ELR (cell line): Measurements from ENCODE around the gene TRPC1.

Experiments used
- DNase-seq: peaks from one replicate; pipeline ENCODE4 v3.0.0-alpha.2; 2015; ENCODE audit warnings: low read depth

TRPC1 gene

GRCh38 chr3:142839831-142840230, 116.0 kb downstream of the TRPC1 start:
- no peak for DNase-seq

DNA sequence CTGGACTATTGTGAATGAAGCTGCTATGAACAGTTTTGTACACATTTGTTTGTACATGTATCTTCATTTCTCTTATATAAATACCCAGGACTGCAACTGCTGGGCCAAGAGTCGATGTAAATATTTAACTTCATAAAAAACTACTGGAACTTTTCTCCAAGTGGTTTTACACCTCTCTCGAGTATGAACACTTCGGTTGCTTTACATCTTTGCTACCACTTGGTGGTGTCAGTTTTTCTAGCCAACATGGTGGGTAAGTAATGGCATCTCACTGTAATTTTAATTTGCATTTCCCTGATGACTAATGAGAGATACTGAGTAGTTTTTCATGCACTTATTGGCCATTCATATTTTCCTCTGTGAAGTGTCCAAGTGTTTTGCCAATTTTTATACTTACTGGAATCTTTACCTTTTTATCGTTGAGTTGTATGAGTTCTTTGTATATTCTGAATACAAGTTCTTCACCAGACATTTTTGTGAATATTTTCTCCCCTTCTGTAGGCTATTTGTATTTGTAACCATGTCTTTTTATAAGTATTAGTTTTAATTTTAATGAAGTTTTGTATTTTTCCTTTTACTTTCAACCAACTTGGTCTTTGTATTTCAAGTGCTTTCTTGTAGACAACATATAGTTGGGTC, 120.6 kb downstream of the TRPC1 start:
- DNase-seq = peak; percentile 84

- DNase-seq = no peak
Measured at GRCh38 chr3:142846779-142847577, 123.1 kb downstream of the TRPC1 start.

GRCh38 chr3:142849148-142849547, 125.3 kb downstream of the TRPC1 start:
- peak; percentile 25 for DNase-seq

DNA sequence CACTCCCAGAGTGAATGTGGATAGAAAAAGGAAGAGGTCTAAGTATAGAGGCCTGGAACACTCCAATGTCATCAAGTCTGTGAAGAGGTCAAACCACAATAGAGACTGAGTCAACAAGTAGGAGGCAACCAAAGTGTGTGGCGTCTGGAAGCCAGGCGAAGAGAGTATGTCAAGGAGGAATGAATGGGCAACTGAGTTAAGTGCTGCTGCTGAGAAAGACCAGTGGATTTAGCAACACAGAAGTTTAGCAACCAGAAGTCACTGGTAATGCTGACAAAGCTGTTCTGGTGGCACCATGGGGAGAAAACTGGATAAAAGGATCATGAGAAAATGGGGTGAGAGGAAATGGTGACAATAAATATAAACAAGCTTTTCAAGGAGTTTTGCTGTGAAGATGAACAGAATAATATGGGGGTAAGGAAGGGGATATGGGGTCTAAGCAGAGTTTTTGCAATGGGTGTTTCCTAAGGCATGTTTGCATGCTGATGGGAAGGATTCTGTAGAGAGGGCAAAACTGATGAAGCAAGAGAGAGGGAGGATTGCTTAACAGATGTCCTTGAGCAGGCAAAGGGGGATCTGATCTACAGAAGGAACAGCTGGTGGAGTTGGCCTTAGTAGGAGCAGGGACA, 126.7 kb downstream of the TRPC1 start:
- DNase-seq = peak; percentile 97

GRCh38 chr3:142852009-142852408, 128.2 kb downstream of the TRPC1 start:
- DNase-seq = peak; percentile 62

DNA sequence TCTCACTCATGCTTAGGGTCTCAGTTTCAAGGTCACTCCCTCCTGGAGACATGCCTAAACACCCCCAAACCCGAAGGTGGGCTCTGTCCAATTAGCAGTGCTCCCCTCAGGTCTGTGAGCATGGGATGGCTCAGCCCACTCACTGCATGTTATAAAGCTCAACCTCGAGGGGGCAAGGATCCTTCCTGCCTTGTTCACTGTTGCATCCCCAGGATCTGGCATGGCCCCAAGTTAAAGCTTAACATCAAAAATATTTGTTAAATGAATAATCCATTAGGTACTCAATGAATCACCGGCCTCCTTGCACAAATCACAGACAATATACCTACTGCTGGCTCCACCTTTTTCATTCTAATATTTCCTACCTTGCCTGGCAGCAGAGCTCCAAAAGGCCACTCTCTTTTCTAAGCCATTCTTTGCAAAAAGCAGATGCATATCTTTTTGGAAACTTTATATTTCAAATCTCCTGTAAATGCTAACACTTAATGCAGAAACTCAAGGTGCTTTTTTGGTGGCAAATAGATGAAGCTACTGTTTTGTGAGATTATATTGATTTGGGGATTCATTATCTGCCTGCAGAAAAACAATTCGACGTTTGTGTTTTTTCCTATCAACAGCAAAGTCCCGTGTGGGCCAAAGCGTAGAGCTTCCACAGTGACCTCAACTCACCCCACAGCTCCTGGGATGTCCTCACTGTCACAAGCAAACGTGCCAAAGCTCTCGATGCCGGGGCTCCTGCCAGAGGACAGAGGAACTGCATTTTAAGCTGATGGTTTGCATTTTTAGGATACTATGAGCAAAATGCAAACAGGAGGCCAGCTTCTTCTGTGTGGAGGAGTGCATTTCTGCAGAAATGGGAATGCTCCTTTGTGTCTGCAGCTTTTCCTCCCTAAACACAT, 129.7 kb downstream of the TRPC1 start:
- DNase-seq = peak; percentile 95

GRCh38 chr3:142857056-142857455, 133.2 kb downstream of the TRPC1 start:
- peak; percentile 61 for DNase-seq
